OCI-M2 (cell line): Measurements from ENCODE around the gene COTL1.
"Not testable (repeated sequence)": the region's sequence is repeated elsewhere in the genome, so short reads cannot be mapped to it uniquely, and the experiment has no call there.

Source experiments
- DNase-seq: peaks from one replicate; lab custom pipeline; 2025; ENCODE audit not compliant: unreplicated experiment; lab: John Stamatoyannopoulos, UW

The COTL1 gene

GRCh38 chr16:84535408-84535807, 82.5 kb downstream of the COTL1 start:
- DNase-seq: no peak

- DNase-seq: no peak
These were observed 83.1 kb downstream of the COTL1 start for GRCh38 chr16:84534815-84535214.

- no peak for DNase-seq
These were observed 84.9 kb downstream of the COTL1 start for GRCh38 chr16:84532855-84533486.

- DNase-seq: no peak
These were observed 85.6 kb downstream of the COTL1 start for GRCh38 chr16:84532291-84532724.

- DNase-seq: no peak
These were observed 86.2 kb downstream of the COTL1 start for GRCh38 chr16:84531671-84532111.

GRCh38 chr16:84530590-84530989, 87.3 kb downstream of the COTL1 start:
- DNase-seq: no peak

- no peak for DNase-seq
These were observed 88.3 kb downstream of the COTL1 start for GRCh38 chr16:84529607-84530006.

GRCh38 chr16:84528322-84528721, 89.6 kb downstream of the COTL1 start:
- DNase-seq: no peak

- no peak for DNase-seq
These were observed 90.2 kb downstream of the COTL1 start for GRCh38 chr16:84527532-84528269.

- no peak for DNase-seq
These were observed 90.9 kb downstream of the COTL1 start for GRCh38 chr16:84526794-84527531.

- DNase-seq: not testable (repeated sequence)
These were observed 92.8 kb downstream of the COTL1 start for GRCh38 chr16:84524941-84525581.

GRCh38 chr16:84524346-84524920, 93.4 kb downstream of the COTL1 start:
- DNase-seq: no peak

- DNase-seq: no peak
These were observed 96.4 kb downstream of the COTL1 start for GRCh38 chr16:84521497-84521770.

- DNase-seq: no peak
These were observed 97.0 kb downstream of the COTL1 start for GRCh38 chr16:84520725-84521496.

GRCh38 chr16:84519855-84520254, 98.0 kb downstream of the COTL1 start:
- DNase-seq: no peak

GRCh38 chr16:84518804-84519341, 99.0 kb downstream of the COTL1 start:
- DNase-seq: no peak

GRCh38 chr16:84518220-84518619, 99.7 kb downstream of the COTL1 start:
- DNase-seq: not testable (repeated sequence)

- no peak for DNase-seq
These were observed 100.5 kb downstream of the COTL1 start for GRCh38 chr16:84517366-84517765.
